Measurements from ENCODE around the gene MANBA.
"Not testable (repeated sequence)": the region's sequence is repeated elsewhere in the genome, so short reads cannot be mapped to it uniquely, and the experiment has no call there.

MANBA gene

GRCh38 chr4:102718833-102719575, 41.8 kb downstream of the MANBA start:
- DNase-seq: not testable (repeated sequence)

- no peak for DNase-seq
These were observed 43.2 kb downstream of the MANBA start for GRCh38 chr4:102717448-102718092.

- no peak for DNase-seq
These were observed 45.7 kb downstream of the MANBA start for GRCh38 chr4:102715057-102715456.

- not testable (repeated sequence) for DNase-seq
These were observed 47.0 kb downstream of the MANBA start for GRCh38 chr4:102713774-102714173.

- no peak for DNase-seq
These were observed 47.7 kb downstream of the MANBA start for GRCh38 chr4:102713096-102713495.

- DNase-seq: no peak
These were observed 49.8 kb downstream of the MANBA start for GRCh38 chr4:102710986-102711385.

GRCh38 chr4:102709060-102709459, 51.7 kb downstream of the MANBA start:
- not testable (repeated sequence) for DNase-seq

GRCh38 chr4:102707150-102707549, 53.6 kb downstream of the MANBA start:
- DNase-seq: no peak

GRCh38 chr4:102705391-102705935, 55.3 kb downstream of the MANBA start:
- no peak for DNase-seq

- no peak for DNase-seq
These were observed 64.0 kb downstream of the MANBA start for GRCh38 chr4:102696758-102697157.

GRCh38 chr4:102694791-102695190, 66.0 kb downstream of the MANBA start:
- no peak for DNase-seq

GRCh38 chr4:102693861-102694260, 66.9 kb downstream of the MANBA start:
- no peak for DNase-seq

- DNase-seq: no peak
These were observed 67.4 kb downstream of the MANBA start for GRCh38 chr4:102693262-102693850.

GRCh38 chr4:102692474-102692873, 68.3 kb downstream of the MANBA start:
- DNase-seq: no peak

GRCh38 chr4:102687982-102688433, 72.8 kb downstream of the MANBA start:
- DNase-seq: no peak

GRCh38 chr4:102687373-102687981, 73.3 kb downstream of the MANBA start:
- no peak for DNase-seq

- no peak for DNase-seq
These were observed 75.0 kb downstream of the MANBA start for GRCh38 chr4:102685768-102686167.

- DNase-seq: no peak
These were observed 76.1 kb downstream of the MANBA start for GRCh38 chr4:102684610-102685052.

- DNase-seq: no peak
These were observed 76.7 kb downstream of the MANBA start for GRCh38 chr4:102683881-102684609.

GRCh38 chr4:102678695-102679335, 82.0 kb downstream of the MANBA start:
- no peak for DNase-seq

GRCh38 chr4:102678107-102678506, 82.7 kb downstream of the MANBA start:
- DNase-seq: no peak

GRCh38 chr4:102675141-102675540, 85.6 kb downstream of the MANBA start:
- DNase-seq: no peak

Measured in CD4-positive, alpha-beta T cell treated with Interleukin-17A for 4 hours (primary cell).